OCI-LY3 (cell line): Measurements from ENCODE around the gene AGR3.

ENCODE experiments used
- H2AFZ ChIP-seq: fragments of 200-600, 300-600 bp; shearing (Covaris generic); 2 replicates; pipeline ENCODE4 v1.6.0; 2014; ENCODE audit warnings: antibody characterized with exemption, low read depth, low read length
- H3K27ac ChIP-seq: fragments of 200-600, 300-600 bp; sonication (generic); 2 replicates; pipeline ENCODE4 v1.5.1; 2014; ENCODE audit warnings: mild to moderate bottlenecking, low read length, moderate library complexity, mixed read lengths
- H3K27me3 ChIP-seq: fragments of 200-600, 300-600 bp; sonication (generic); 2 replicates; pipeline ENCODE4 v1.6.1; 2014; ENCODE audit warnings: low read depth, low read length, mixed read lengths
- H3K36me3 ChIP-seq: fragments of 200-600, 300-600 bp; sonication (generic); replicated peaks from 2 replicates; pipeline ENCODE3; 2014; ENCODE audit warnings: low read depth, low read length, mixed read lengths
- H3K4me1 ChIP-seq: fragments of 300-600, 200-600 bp; sonication (generic); 2 replicates; pipeline ENCODE4 v1.6.1; 2014; ENCODE audit warnings: low read length, mixed read lengths
- H3K4me2 ChIP-seq: fragments of 200-600, 300-600 bp; sonication (generic); 2 replicates; pipeline ENCODE4 v1.6.1; 2014; ENCODE audit warnings: low read length, mixed read lengths
- H3K4me3 ChIP-seq: fragments of 300-600, 200-600 bp; sonication (generic); 2 replicates; pipeline ENCODE4 v1.5.1; 2014; ENCODE audit warnings: antibody characterized with exemption, mild to moderate bottlenecking, low read length, moderate library complexity
- H3K79me2 ChIP-seq: fragments of 300-600, 200-600 bp; shearing (Covaris generic); 2 replicates; pipeline ENCODE4 v1.6.1; 2014; ENCODE audit warnings: mild to moderate bottlenecking, low read length, mixed read lengths
- H3K9ac ChIP-seq: fragments of 300-600, 200-600 bp; shearing (Covaris generic); 2 replicates; pipeline ENCODE4 v1.6.0; 2014; ENCODE audit warnings: mild to moderate bottlenecking, low read length, moderate library complexity
- H3K9me3 ChIP-seq: fragments of 200-600, 300-600 bp; shearing (Covaris generic); 2 replicates; pipeline ENCODE4 v1.6.1; 2014; ENCODE audit warnings: low read length, mixed read lengths; ENCODE audit not compliant: insufficient read depth
- H4K20me1 ChIP-seq: fragments of 200-600, 300-600 bp; sonication (generic); 2 replicates; pipeline ENCODE4 v1.6.1; 2016; ENCODE audit warnings: low read length, mixed read lengths; ENCODE audit not compliant: insufficient read depth
- CTCF ChIP-seq: fragments of 200-600, 300-600 bp; sonication (generic); IDR thresholded peaks from 2 replicates; pipeline ENCODE4 v1.5.1; 2014; ENCODE audit warnings: antibody characterized with exemption, low read length, low read depth
- EZH2phosphoT487 ChIP-seq: fragments of 200-600 bp; shearing (Covaris generic); IDR thresholded peaks from 2 replicates; pipeline ENCODE4 v1.6.1; 2018; ENCODE audit warnings: antibody characterized with exemption, mixed run types, low read depth

The AGR3 gene

GRCh38 chr7:16926283-16926682 lies 44.5 kb upstream of the AGR3 start:
- H3K27me3 ChIP-seq, result no peaks in the 10 kb centered on the region
- H3K36me3 ChIP-seq, result no peaks in the 10 kb centered on the region
- H2AFZ ChIP-seq, result no peak overlapping the region
- TF ChIP-seq EZH2phosphoT487, result no peak
- TF ChIP-seq CTCF, result peak; percentile 74
- 0 out of 2 replicates have a peak overlapping the region, but pooled peaks have one; percentile 25 for H3K4me3 ChIP-seq
- no peak overlapping the region for H3K9ac ChIP-seq
- H3K4me2 ChIP-seq, result peak overlapping the region; percentile 51
- H3K79me2 ChIP-seq, result no peaks in the 10 kb centered on the region
- no peaks in the 10 kb centered on the region for H3K9me3 ChIP-seq
- H4K20me1 ChIP-seq, result no peaks in the 10 kb centered on the region
- H3K27ac ChIP-seq, result no peak overlapping the region
- H3K4me1 ChIP-seq, result peaks cover 26% of the 10 kb centered on the region

- H3K4me3 ChIP-seq, result no peak overlapping the region
Observed at GRCh38 chr7:16925609-16926008, 43.8 kb upstream of the AGR3 start.

GRCh38 chr7:16923019-16923418 lies 41.2 kb upstream of the AGR3 start:
- no peaks in the 10 kb centered on the region for H3K9me3 ChIP-seq
- H3K9ac ChIP-seq, result no peak overlapping the region
- no peak for TF ChIP-seq EZH2phosphoT487
- no peak for TF ChIP-seq CTCF
- no peaks in the 10 kb centered on the region for H3K79me2 ChIP-seq
- no peaks in the 10 kb centered on the region for H4K20me1 ChIP-seq
- H3K4me3 ChIP-seq, result no peak overlapping the region
- peaks cover 13% of the 10 kb centered on the region for H3K4me1 ChIP-seq
- H3K27me3 ChIP-seq, result no peaks in the 10 kb centered on the region
- H3K36me3 ChIP-seq, result no peaks in the 10 kb centered on the region
- 0 out of 2 replicates have a peak overlapping the region, but pooled peaks have one; percentile 9 for H3K4me2 ChIP-seq
- peak overlapping the region; percentile 70 for H2AFZ ChIP-seq
- H3K27ac ChIP-seq, result no peak overlapping the region

More at GRCh38 chr7:16925609-16926008, 43.8 kb upstream of the AGR3 start:
- Histone ChIP-seq H3K27me3 (no peaks in the 10 kb centered on the region), H3K4me1 (peaks cover 25% of the 10 kb centered on the region), H3K27ac (no peak overlapping the region), H2AFZ (no peak overlapping the region), H3K9me3 (no peaks in the 10 kb centered on the region), H3K79me2 (no peaks in the 10 kb centered on the region), H3K36me3 (no peaks in the 10 kb centered on the region), H3K4me2 (no peak overlapping the region), H4K20me1 (no peaks in the 10 kb centered on the region), H3K9ac (no peak overlapping the region)
- TF ChIP-seq CTCF (no peak), EZH2phosphoT487 (no peak)

GRCh38 chr7:16921644-16922257 lies 40.0 kb upstream of the AGR3 start:
- Histone ChIP-seq H3K9me3 (no peaks in the 10 kb centered on the region), H3K4me1 (peaks cover 13% of the 10 kb centered on the region), H3K79me2 (no peaks in the 10 kb centered on the region), H3K36me3 (no peaks in the 10 kb centered on the region), H4K20me1 (no peaks in the 10 kb centered on the region), H3K4me3 (no peak overlapping the region), H3K4me2 (no peak overlapping the region), H2AFZ (no peak overlapping the region), H3K9ac (no peak overlapping the region), H3K27me3 (no peaks in the 10 kb centered on the region), H3K27ac (no peak overlapping the region)
- TF ChIP-seq EZH2phosphoT487 (no peak), CTCF (no peak)
